ENCODE data around the gene TK2. TPM values are rescaled to one million over a fixed set of nuclear protein-coding genes. Genes with fewer than 3 reads are reported as not detected.

TK2 gene
- total and polyA plus RNA-seq, 2 experiments from 2014 or later: 1.8 to 4.2 TPM

GRCh38 chr16:66581246-66581952 lies 31.5 kb upstream of the TK2 start:
- peaks cover 43% of the 10 kb centered on the region for H3K27me3 Mint-ChIP-seq (ENCODE audit: insufficient read depth, low read depth, poor library complexity)

More at GRCh38 chr16:66581246-66581952, 31.5 kb upstream of the TK2 start:
- no peaks in the 10 kb centered on the region for H3K36me3 ChIP-seq (ENCODE audit: insufficient read depth)
- TF ChIP-seq CTCF (conservative IDR thresholded peaks at IDR 0.05; ENCODE audit: low read depth in 2 of 2): no peak
- TF ChIP-seq ZNF114 (CRISPR knock-in tag; IDR thresholded peaks at IDR 0.05): no peak
- no peak for TF ChIP-seq STAT1 (IDR thresholded peaks at IDR 0.05; ENCODE audit: unreplicated experiment)
- TF ChIP-seq JUNB (IDR thresholded peaks at IDR 0.05; ENCODE audit: unreplicated experiment): no peak
- TF ChIP-seq POLR2AphosphoS5 (IDR thresholded peaks at IDR 0.05; ENCODE audit: low read depth): no peak
- TF ChIP-seq ZNF331 (CRISPR knock-in tag; IDR thresholded peaks at IDR 0.05; ENCODE audit: low read depth): no peak
- TF ChIP-seq ETS1 (IDR thresholded peaks at IDR 0.05): no peak
- TF ChIP-seq NANOG (IDR thresholded peaks at IDR 0.05; ENCODE audit: borderline replicate concordance): no peak
- no peak for TF ChIP-seq EZH2 (IDR thresholded peaks at IDR 0.05; ENCODE audit: low read depth, unreplicated experiment)
- TF ChIP-seq CREB1 (CRISPR knock-in tag; IDR thresholded peaks at IDR 0.05; ENCODE audit: low read depth): no peak
- TF ChIP-seq EZH2phosphoT487 (IDR thresholded peaks at IDR 0.05; ENCODE audit: unreplicated experiment): no peak
- no peak for TF ChIP-seq ZNF462 (CRISPR knock-in tag; IDR thresholded peaks at IDR 0.05)
- TF ChIP-seq REST (IDR thresholded peaks at IDR 0.05; ENCODE audit: unreplicated experiment): no peak
- Mint-ChIP-seq H3K36me3 (ENCODE audit: low read depth) (no peaks in the 10 kb centered on the region), H3K4me1 (peaks cover 37% of the 10 kb centered on the region), H3K4me3 (no peak overlapping the region), H3K27ac (no peak overlapping the region), H3K9me3 (no peaks in the 10 kb centered on the region; the same call in 2 of the 3 replicates)
- no peak overlapping the region for H3K4me2 ChIP-seq
- H3K27me3 ChIP-seq (ENCODE audit: insufficient read depth): peaks cover 56% of the 10 kb centered on the region
- no peaks in the 10 kb centered on the region for H3K79me2 ChIP-seq (replicated peaks; ENCODE audit: insufficient read depth)
- no peaks in the 10 kb centered on the region for H4K20me1 ChIP-seq (replicated peaks; ENCODE audit: insufficient read depth)
- ATAC-seq (no peak), DNase-seq (ENCODE audit: low spot score) (no peak)
- H3F3A ChIP-seq (replicated peaks; ENCODE audit: low read depth): no peaks in the 10 kb centered on the region
- H3K4me3 ChIP-seq: no peak overlapping the region
- no peak overlapping the region for H3K27ac ChIP-seq (ENCODE audit: low read depth)
- H2AFZ ChIP-seq: no peak overlapping the region
- no peaks in the 10 kb centered on the region for H3K9me2 ChIP-seq (ENCODE audit: insufficient read depth)
- peaks cover 21% of the 10 kb centered on the region for H3K4me1 ChIP-seq (ENCODE audit: insufficient read depth)

All from GM23338 (cell line).